GM18909 (cell line): ENCODE results near the gene SUCO.

Source experiments
- ATAC-seq: cut with Tn5 transposase; IDR thresholded peaks from one replicate; pipeline ENCODE4 v1.9.1; 2021; ENCODE audit warnings: mild to moderate bottlenecking; ENCODE audit not compliant: unreplicated experiment, poor library complexity

SUCO gene

DNA sequence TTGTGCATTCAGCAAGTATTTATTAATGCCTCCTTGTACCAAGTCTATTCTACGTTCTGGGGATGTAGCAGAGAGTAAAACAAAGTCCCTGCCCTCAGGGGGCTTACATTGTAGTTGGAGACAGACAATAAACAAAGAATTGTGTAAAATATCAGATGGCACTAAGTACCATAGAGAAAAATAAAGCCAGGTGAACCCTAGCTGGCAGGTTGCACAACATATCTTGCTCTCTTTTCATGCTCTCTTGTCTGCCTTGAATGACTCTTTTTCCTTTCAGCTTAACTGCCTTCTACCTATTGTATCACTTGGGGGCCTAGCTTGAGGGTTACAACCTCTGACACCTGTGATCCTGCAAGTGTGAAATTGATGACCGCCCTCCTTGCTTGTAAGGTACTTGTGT, 105.3 kb downstream of the SUCO start:
- ATAC-seq, result no peak

DNA sequence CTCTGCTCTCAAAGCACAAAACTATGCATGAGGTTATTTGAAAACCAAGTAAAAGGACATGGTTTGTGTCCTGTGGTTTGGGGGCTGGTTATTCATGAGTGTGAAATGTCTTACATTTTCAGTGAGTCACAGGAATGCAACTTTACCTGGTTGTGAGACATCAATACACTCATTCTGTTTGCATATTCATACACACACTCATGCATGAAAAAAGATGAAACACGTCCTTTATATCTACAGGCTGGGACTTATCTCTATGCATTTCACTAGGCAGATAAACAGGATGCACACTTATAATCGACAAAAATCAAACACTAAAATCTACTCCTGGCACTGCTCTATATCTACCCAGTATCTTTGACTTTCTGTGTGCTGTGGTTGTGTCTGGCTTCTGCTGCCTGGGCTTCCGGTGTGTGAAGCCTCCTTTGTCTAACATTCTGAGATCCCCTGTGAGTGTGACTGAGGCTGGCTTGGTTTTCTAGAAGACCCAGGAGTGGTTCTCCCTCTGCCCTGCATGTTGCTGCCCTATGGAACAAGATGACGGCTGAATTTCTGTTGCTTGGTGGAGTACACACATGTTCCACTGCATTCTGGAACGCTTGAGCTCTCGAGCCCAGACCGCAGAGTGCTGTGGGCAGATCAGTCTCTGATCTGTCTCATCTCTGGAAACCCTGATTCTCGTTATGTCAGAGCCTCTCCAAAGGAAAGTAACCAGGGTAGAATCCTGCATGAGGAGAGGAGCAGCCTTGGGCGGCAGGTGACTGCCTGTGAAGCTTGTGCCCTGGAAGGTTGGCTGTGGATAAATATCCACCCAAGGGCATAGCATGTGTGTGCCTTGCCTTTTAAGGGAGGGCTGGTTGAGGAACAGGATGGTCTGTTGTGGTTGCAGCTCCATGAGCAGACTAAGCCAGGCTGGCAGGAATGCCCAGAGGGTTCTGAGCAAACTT, 106.2 kb downstream of the SUCO start:
- ATAC-seq, result peak; percentile 77

DNA sequence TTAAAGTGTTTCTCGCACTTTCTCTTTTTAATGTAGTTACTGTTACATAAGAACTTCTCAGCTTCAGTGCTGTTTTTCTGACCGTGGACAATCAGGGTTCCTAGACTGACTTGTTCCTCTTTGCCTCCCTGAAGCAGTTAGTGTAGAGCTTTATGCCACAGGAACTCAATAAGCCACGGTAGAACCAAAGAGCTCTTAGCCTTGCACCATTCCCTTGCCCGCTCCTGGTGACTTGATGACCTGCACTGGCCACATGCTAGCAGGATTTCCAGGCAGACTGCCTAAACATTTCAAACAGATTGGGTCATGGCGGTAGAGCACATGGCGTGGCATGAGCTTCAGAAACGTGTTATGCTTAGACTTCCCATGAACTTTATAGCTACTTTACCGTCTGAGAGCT, 107.2 kb downstream of the SUCO start:
- no peak for ATAC-seq

DNA sequence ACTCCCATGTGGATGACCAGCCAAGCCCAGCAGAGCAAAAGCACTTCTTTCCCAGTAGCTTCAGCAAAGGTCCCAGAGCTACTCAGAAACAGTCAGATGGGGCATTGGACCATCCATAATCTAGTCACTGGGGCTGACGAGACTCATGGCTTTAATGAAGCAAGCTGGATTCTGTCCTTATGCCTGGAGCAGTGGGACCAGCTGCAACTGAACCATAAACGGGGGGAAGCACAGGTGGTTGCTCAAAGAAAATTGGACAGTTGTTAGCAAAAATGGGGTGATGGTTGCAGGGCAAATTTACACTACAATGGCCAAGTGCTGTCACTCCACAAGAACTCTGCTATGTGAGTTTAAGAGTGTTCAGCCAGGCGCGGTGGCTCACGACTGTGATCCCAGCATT, 108.5 kb downstream of the SUCO start:
- ATAC-seq, result no peak

DNA sequence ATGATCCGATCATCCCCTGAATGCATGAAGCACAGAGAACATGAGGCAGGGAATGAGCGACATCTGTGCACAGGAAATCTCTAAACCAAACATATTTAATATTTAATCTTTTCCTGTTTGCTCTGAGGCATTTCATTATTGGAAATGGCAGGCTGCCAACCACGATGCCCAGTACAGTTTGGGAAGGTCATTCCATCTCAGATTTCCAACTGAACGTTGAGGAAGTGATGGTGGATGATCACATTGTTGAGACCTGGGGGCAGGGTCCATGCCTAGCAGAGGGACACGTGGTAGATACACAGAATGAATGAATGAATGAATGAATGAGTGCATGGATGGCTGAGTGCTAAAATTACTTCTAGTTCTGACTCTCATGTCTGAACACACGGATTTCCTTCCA, 110.0 kb downstream of the SUCO start:
- ATAC-seq, result no peak

DNA sequence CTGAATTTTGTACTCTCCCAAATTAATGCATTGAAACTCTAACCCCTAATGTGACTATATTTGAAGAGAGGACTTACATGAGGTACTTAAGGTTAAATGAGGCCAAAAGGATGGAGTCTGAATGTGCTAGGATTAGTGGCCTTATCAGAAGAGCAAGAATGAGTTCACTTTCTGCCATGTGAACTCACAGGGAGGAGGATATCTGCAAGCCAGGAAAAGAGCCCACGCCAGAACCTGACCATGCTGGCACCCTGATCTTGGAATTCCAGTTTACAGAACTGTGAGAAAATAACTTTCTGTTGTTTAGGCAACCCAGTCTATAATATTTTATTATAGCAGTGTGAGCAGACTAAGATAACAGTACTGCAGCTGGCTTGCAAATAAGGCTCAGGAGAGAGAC, 113.7 kb downstream of the SUCO start:
- no peak for ATAC-seq

DNA sequence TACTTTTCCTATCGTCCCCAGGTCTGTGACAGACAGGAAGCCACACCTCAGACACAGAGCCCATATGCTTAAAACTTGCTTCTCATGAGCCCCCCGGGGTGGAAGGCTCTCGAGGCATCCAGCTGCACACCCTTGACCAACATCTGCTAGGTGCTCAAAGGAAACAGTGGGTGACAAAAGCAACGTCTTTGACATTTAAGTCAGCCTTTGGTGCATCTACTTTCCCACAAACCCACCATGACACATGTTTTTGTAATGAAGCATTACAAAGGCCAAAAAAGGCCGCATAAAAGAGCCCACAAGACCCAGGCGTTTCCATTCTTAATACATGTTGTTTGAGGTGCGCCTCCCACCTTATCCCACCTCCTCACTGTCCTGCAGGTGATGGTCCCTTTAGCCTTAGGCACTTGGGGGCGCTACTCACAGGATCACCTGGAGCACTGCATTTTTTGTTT, 114.2 kb downstream of the SUCO start:
- ATAC-seq, result no peak

DNA sequence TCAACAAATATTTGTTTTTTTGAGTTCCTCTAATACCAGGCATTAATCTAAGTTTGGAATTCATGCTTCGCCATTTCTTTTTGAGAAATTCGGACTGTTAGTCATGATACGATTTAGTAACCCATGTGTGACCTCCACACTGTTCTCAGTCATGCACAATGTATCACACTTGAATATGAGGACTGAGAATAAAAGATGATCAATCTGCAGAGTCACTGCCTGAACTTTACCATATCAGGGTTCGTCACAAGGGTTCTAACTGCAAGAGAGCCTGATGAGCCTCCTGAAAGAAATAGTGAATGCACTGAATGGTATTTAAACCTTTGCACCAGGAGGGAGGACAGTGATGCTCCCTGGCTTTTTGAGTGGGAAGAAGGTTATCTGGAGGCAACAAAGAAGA, 115.0 kb downstream of the SUCO start:
- no peak for ATAC-seq

DNA sequence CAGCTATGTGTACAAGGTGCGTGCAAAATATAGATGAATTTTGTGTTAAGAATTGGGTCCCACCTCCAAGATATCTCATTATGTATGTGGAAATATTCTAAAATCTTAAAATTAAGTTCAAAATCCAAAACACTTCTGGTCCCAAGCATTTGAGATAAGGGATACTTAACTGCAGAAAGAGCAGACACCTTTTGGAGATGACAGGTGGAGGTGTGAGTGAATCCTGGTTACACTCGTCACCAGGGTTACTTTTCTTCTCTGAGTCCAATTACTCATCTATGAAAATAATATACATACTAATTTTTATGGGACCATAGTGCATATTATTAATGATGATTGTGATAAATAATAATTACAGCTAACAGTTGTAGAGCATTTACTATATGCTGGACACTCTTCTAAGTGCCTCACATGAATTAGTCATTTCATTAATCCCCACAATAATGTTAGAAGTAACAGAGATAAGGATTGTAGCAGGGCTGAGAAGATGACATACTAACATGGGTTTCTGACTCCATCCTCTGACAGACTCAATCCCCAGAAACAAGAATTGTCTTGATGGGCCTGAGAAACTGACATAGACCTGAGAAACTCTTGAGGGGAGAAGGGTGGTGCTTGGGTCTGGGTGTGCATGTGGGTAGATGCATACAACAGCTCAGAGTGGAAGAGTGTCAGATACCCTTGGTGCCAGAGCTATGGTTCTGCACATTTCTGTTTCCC, 117.7 kb downstream of the SUCO start:
- no peak for ATAC-seq

DNA sequence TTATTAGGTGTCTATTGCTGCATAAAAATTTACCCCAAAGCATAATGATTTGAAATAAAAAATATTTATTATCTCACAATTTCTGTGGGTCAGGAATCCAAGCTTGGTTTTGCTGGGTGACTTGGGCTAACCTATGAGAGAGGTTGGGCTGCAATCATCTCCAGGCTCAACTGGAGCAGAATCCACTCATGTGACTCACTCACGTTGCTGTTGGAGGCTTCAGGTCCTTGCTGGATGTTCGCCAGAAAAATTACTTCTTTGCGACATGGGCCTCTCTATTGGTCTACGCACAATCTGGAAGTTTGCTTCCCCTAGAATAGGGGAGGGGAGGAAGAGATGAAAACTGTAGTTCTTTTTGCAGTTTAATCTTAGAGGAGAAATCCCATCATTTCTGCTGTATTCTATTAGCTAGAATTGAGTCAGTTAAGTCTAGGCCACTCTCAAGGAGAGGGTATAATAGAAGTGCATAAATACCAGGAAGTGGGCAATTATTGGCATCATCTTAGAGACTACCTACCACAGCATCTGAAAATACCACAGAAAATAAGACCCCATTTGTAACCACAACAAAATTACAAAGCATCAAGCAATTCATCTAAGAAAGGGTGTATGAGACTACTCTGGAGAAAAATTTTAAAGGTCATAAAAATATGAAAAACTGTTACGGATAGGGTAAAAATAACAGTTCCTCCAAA, 120.2 kb downstream of the SUCO start:
- ATAC-seq, result no peak

DNA sequence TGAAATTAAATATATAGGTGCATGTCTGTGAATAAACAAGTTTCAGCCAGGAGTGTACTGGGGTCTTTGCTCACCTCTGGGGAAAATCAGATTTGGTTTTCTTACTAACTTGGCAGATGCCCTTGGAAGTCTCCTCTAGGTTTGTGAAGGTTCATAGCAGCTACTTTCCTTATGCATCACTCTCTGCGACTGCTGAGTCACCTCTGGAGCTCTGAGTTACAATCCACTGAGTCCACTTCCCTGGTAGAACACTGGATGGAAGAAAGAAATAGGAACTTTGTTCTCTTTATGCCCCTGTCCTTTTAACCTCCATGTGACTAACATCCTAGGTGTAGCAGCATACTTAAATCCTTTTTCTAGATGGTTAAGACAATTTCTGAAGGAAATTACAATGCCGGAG, 121.6 kb downstream of the SUCO start:
- no peak for ATAC-seq

DNA sequence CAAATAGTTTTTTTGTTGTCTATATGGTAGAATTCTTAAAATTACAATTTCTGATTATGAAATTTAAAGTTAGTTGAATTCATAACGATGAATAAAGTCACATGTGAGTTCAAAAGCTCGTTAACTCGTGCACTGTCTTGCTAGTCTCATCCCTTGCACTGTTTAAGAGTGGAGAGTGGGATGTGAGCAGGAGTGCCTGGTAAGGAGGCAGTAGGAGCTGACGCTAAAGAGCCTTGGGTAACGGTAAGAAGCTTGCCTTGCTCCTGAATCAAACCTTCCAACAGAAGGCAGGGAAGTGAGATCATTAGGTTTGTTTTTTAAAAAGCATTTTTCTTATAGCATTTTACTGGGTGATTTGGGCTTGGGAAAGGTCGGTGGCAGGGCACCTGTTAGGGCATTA, 123.6 kb downstream of the SUCO start:
- no peak for ATAC-seq

DNA sequence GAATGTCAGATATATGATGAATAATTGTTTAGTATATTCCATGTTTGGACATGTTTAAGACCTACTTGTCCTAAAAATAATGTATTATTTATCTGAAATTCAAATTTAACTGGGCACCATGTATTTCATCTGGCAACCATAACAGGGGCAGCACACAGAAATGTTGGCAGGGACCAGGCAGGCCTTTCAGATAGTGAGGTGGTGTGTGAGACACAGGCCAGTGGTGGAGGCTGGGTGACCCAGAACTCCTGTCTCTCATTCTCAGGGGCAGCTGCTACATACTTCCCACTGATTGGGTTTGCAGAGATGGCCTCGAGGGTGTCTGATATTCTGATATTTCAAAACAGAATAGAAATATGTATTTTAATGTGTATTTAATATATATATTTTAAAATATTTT, 124.6 kb downstream of the SUCO start:
- ATAC-seq, result no peak

DNA sequence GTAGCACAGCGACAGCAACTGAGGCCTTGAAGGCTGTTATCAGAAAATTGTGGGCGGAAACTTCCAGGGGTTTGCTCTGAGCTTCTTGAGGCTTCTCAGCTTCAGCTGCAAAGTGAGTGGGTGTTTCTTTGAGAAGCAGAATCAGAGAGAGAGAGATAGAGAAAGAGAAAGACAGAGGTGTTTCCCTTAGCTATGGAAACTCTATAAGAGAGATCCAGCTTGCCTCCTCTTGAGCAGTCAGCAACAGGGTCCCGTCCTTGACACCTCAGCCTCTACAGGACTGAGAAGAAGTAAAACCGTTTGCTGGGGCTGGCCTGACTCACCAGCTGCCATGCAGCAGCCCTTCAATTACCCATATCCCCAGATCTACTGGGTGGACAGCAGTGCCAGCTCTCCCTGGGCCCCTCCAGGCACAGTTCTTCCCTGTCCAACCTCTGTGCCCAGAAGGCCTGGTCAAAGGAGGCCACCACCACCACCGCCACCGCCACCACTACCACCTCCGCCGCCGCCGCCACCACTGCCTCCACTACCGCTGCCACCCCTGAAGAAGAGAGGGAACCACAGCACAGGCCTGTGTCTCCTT, 126.0 kb downstream of the SUCO start, which contains the start of gene FASLG:
FASLG (plus strand) TSS at position 233 of the 583 bp plus-strand sequence; CDS start at position 332, 99 bp downstream.
- ATAC-seq, result no peak

DNA sequence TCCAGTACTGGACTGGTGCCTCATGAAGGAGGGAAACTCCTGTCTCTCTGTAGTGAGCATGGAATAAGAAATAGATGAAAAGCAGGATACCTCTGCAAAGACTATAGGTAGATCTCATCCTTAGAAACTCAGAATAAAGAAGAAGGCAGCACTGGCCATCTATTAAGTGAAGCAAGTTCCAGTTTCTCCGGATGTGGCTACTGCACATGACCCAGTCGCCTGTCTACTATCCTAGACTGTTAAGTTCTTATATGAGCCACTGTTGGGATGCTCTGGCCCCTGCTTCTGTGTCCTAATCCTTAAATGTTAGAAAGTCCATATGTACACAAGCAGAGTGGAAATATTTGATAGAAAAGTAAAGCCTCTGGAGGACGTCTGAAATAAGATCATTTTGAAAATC, 128.2 kb downstream of the SUCO start:
- no peak for ATAC-seq
